HEK293T (cell line): ENCODE data around the gene ACOXL.

Experiments
- BHLHE40 ChIP-seq: fragments of 450-650 bp; IDR thresholded peaks from 2 replicates; pipeline ENCODE4 v1.6.1; 2016; ENCODE audit warnings: mild to moderate bottlenecking, moderate library complexity, borderline replicate concordance
- FOXK2 ChIP-seq: fragments of 450-650 bp; IDR thresholded peaks from 2 replicates; pipeline ENCODE4 v1.6.1; 2016; ENCODE audit warnings: mild to moderate bottlenecking
- FOXM1 ChIP-seq: fragments of 450-650 bp; IDR thresholded peaks from 2 replicates; pipeline ENCODE4 v1.6.1; 2017; ENCODE audit warnings: mild to moderate bottlenecking, borderline replicate concordance
- HDGF ChIP-seq: fragments of 450-650 bp; IDR thresholded peaks from 2 replicates; pipeline ENCODE4 v1.6.1; 2017; ENCODE audit warnings: antibody characterized with exemption, borderline replicate concordance
- LEF1 ChIP-seq: fragments of 450-650 bp; IDR thresholded peaks from 2 replicates; pipeline ENCODE4 v1.6.1; 2017; ENCODE audit warnings: mild to moderate bottlenecking, borderline replicate concordance
- NFRKB ChIP-seq: fragments of 450-650 bp; IDR thresholded peaks from 2 replicates; pipeline ENCODE4 v1.6.1; 2016; ENCODE audit warnings: mild to moderate bottlenecking, moderate library complexity
- TARDBP ChIP-seq: fragments of 450-650 bp; IDR thresholded peaks from 2 replicates; pipeline ENCODE4 v1.6.1; 2016
- ZNF384 ChIP-seq: fragments of 450-650 bp; IDR thresholded peaks from 2 replicates; pipeline ENCODE4 v1.6.1; 2016

DNA sequence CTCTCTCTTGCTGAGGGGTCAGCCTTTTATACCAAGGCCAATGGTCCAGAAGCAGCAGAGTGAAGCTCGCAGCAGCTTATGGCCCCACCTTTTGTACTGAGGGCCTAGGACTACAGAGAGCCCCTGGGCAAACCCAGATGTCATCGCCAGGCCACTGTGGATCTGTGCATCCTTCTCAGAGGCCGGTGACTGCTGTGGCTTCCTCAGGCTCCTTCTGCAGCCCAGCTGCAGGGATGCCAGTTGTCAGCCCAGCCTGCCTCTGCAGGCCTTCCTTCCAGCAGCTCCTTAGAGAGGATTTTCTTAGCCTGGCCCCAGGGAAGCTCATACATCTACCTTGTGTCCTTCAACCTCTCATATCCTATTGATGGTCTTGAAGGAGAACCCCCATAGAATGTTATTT lies 6.5 kb upstream of the ACOXL start:
- TF ChIP-seq FOXK2 = no peak
- TF ChIP-seq FOXM1 = no peak
- no peak for TF ChIP-seq LEF1
- TF ChIP-seq NFRKB = no peak
- TF ChIP-seq BHLHE40 = no peak
- TF ChIP-seq ZNF384 = no peak
- TF ChIP-seq HDGF = no peak
- TF ChIP-seq TARDBP = no peak
